ENCODE measurements around the gene SV2C.
"Not testable (repeated sequence)": the region's sequence is repeated elsewhere in the genome, so short reads cannot be mapped to it uniquely, and the experiment has no call there.

The SV2C gene

GRCh38 chr5:76314643-76315042 is 231.5 kb downstream of the SV2C start:
- DNase-seq: no peak

- no peak for DNase-seq
Observed at GRCh38 chr5:76319673-76320072, 236.5 kb downstream of the SV2C start.

GRCh38 chr5:76323494-76323893 is 240.3 kb downstream of the SV2C start:
- DNase-seq: not testable (repeated sequence)

GRCh38 chr5:76325326-76325725 is 242.1 kb downstream of the SV2C start:
- no peak for DNase-seq

- DNase-seq: no peak
Observed at GRCh38 chr5:76325876-76326491, 242.8 kb downstream of the SV2C start.

GRCh38 chr5:76326577-76327302 is 243.6 kb downstream of the SV2C start:
- DNase-seq: no peak

- no peak for DNase-seq
Observed at GRCh38 chr5:76329346-76329745, 246.2 kb downstream of the SV2C start.

- no peak for DNase-seq
Observed at GRCh38 chr5:76331126-76331525, 247.9 kb downstream of the SV2C start.

GRCh38 chr5:76332102-76332501 is 248.9 kb downstream of the SV2C start:
- DNase-seq: no peak

- DNase-seq: no peak
Observed at GRCh38 chr5:76332611-76333205, 249.5 kb downstream of the SV2C start.

- no peak for DNase-seq
Observed at GRCh38 chr5:76333571-76333970, 250.4 kb downstream of the SV2C start.

- no peak for DNase-seq
Observed at GRCh38 chr5:76334574-76334973, 251.4 kb downstream of the SV2C start.

GRCh38 chr5:76335451-76335850 is 252.3 kb downstream of the SV2C start:
- not testable (repeated sequence) for DNase-seq

GRCh38 chr5:76336253-76336809 is 253.1 kb downstream of the SV2C start:
- DNase-seq: not testable (repeated sequence)

- no peak for DNase-seq
Observed at GRCh38 chr5:76337953-76338451, 254.8 kb downstream of the SV2C start.

GRCh38 chr5:76339919-76340318 is 256.7 kb downstream of the SV2C start:
- no peak for DNase-seq

GRCh38 chr5:76341651-76342334 is 258.6 kb downstream of the SV2C start:
- no peak for DNase-seq

- DNase-seq: no peak
Observed at GRCh38 chr5:76342474-76342873, 259.3 kb downstream of the SV2C start.

- no peak for DNase-seq
Observed at GRCh38 chr5:76345582-76345981, 262.4 kb downstream of the SV2C start.

- DNase-seq: no peak
Observed at GRCh38 chr5:76351176-76351575, 268.0 kb downstream of the SV2C start.

GRCh38 chr5:76351577-76351976 is 268.4 kb downstream of the SV2C start:
- no peak for DNase-seq

GRCh38 chr5:76356887-76357286 is 273.7 kb downstream of the SV2C start:
- DNase-seq: no peak
